ENCODE results near the gene PPM1M.

PPM1M gene

DNA sequence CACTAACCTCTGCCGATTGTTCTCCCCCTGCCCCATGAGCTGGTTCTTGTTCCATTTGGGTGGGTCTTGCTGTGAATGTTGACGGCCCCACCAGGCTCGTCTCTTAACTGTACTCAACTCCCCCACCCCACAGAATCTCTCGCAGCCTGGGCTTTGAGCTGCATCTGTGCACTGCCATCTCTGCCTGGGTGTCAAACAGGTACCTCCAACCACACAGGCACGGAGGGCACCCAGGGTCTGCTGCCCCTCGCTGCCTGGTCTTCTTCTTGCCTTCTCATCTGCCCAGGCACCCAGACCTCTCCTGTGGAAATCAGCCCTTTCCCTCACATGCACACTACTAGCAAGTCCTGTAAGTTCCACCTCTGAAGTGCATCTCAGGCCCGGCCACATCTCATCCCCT is 30.2 kb upstream of the PPM1M start:
- no peak for DNase-seq (ENCODE audit: low read depth in 1 of 2, low spot score in 1 of 2)

DNA sequence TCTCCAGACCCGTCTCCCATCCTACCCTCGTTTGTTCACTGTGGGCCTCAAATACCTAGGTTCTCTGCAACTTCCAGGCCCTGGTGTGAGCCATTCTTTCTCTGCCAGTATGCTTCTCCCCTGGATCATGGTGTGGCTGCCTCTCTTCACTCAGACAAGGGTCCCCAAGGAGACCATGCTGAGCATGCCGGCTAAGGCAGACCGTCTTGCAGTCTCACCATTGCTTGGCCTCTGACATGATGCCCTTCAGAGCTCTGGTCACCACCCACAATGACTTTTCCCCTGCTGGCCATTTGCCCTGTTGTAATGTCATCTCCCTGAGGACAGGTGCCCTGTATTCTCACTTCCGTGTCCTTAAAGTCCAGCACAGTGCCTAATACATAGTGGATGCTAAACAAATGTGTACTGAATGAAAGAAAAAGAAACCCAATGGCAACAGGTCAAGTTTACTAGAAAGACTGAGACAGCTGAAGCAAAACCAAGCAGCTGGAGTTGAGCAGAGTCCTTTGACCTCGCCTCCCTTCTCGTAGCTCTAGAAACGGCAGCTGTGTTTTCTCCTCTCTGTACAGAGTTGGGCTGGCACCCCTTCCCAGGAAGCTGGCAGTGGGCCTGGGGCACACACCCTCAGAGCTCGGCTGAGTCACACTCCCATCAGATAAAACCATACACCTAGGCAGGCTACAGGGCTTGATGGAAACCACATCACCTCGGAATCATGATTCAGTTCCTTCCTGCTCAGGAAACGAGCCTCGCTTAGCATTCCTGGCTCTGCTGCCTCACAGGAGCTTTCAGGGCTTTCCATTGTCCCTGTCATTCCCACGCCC is 28.8 kb upstream of the PPM1M start:
- DNase-seq (ENCODE audit: low read depth in 1 of 2, low spot score in 1 of 2), result peak; percentile 25 to 43

DNA sequence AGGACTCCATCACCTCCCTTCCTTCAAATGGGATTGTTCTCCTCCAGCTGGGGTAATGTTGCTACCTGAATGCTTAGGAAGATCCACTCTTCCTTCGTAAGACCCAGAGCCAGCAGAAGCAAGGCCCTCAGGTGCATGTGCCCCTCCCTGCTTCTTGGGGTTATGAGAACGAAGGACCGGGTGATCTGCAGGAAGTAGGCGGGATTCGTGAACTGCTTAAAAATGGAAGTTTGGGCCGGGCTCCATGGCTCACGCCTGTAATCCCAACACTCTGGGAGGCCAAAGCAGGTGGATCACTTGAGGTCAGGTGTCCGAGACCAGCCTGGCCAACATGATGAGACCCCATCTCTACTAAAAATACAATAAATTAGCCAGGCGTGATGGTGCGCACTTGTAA is 28.2 kb upstream of the PPM1M start:
- no peak for DNase-seq (ENCODE audit: low read depth in 1 of 2, low spot score in 1 of 2)

DNA sequence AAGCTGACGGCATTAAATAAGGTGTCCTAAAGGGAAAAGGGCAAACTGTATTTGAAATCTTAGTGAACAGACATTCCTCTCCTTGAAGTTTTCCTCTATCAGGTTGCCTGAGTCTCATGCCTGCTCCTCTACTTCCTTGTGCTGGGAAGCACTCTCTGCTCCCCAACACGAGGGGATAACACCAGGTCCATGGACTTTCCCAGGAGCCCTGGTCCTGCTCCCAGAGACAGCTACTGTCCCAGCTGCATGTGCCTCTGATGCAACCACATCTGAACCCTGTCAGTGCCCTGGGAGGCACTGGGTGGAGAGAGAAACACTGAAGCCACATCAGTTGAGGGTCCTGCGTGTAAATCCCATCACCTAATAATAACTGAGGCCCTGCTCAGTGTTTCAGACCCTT is 27.5 kb upstream of the PPM1M start:
- DNase-seq (ENCODE audit: low read depth in 1 of 2, low spot score in 1 of 2), result no peak

DNA sequence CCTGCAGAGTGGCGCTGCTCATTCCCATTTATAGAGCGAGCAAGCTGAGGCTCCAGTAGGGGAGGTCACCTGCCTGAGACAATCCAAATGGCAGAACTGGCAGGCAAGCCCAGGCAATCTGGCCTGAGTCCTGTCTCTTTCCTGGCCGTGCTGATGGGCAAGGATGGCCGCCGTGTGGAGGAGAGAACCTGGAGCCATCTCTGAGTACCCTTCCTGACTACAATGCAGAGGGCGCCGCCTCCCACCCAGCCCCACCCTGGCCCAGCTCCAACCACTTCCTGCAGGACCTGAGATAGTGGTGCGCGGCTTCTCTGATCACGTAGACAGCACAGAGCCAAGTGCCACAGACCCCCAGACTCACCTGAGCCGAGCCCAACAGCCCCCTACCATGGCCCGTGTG is 27.1 kb upstream of the PPM1M start:
- no peak for DNase-seq (ENCODE audit: low read depth in 1 of 2, low spot score in 1 of 2)

DNA sequence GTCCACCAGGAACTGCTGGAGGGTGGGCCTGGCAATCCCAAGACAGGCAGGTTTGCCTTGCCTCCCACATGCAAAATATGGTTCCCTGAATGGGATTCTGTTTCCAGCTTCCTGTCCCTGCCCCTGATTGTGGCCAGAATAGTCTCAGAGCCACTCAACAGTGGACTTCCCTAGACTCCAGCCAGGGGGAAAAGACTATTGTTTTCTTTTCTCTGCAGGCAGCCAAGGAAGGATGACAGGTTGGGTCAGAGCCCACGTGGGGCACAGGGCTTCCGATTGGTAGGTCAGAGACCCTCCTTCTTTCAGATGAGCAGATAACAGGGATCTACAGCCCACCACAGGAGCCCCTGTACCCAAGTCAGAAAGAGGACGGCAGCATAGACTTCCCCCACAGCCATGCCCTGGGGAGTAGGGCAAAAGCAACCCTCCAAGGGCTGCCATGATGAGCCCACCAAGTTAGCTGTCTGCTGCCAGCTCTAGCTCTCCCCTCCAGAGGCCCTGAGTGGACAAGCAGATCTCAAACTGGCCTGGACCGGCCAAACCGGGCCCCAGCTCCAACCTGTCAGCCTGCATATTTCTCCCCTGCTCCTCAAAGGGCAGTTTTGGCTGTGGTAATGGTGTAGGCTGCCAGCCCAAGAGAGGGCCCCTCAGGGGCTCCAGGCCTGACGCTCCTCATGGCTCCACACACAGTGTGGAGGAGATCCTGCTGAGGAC is 26.5 kb upstream of the PPM1M start:
- no peak for DNase-seq (ENCODE audit: low read depth in 1 of 2, low spot score in 1 of 2)

DNA sequence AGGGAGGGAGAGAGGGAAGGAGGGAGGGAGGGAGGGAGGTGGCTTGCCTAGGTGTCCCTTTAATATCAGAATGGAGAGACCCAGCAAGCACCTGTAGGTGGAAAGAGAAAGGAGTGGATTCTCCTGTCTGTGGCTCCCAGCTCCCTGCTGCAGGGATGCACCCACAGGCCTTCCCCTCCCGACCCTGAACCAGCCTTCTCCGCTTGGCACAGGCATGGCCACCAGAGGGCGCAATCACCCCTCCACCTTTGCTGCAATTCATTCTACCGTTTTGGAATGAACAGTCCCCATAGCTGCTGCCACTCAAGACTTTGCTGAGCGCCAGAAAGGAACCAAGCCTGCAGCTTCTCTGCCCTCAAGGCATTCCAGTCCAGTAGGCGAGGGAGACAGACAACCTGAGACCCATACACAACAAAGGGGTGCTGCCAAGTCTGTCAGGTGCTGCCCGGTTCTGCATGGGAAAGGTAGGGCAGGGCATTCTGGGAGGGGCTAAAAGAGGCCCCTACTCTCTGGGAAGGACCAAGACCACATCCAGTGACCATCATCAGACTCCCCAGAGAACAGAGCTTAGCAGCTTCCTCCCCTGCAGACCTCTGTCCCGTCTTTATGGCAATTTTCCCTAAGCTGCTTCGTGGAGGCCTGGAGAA is 25.1 kb upstream of the PPM1M start:
- peak; percentile 78 to 86 for DNase-seq (ENCODE audit: low read depth in 1 of 2, low spot score in 1 of 2)

DNA sequence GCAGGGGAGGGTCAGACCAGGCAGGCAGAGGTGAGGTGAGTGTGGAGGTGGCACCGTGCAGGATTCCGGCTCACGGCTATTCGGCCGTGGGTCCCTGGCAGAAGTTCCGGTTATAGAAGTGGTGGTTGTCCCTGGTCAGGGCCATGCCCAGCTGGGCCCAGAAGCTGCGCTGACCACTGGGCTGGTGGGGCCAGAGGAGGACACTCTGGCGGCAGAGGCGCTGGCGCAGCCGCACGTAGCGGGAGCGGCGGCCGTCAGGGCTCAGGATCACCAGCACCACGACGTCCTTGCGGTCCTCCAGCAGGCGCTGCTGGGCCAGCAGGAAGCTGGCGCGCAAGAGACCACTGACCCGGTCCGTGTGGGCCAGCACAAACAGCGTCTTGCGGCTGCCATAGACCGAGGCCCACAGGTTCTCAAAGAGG is 24.4 kb upstream of the PPM1M start:
- DNase-seq (ENCODE audit: low read depth in 1 of 2, low spot score in 1 of 2), result no peak

DNA sequence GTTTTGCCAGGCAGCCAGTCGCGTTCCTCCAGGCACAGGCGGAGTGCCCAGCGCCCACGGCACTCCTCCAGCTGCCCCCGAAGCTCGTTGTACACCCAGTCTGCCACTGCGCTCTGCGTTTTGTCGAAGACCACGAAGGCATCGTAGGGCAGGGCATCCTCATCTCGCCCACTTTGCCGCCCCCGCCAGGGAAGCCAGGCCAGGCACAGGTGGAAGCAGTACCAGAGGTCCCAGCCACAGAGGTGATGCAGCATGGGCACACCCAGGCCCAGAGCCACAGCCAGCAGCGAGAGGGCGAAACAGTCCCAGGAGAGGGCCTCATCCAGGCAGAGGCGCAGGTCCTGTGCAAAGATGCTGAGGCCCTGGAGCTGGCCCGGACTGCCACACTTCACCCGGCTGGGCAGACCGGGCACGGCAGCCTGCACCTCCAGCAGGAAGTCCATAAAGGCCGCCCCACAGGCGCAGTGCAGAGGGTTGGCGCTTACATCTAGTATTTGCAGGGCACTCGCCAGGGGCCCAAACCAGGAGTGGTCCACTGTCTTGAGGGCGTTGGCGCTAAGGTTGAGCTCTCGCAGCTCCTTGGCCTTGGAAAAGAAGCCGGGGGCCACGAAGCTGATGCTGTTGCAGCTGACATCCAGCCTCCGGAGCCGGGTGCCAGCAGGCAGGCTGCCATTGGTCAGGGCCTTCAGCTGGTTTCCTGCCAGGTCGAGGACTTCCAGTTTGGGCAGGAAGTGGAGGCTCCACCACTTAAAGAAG is 23.8 kb upstream of the PPM1M start:
- DNase-seq (ENCODE audit: low read depth in 1 of 2, low spot score in 1 of 2), result no peak

DNA sequence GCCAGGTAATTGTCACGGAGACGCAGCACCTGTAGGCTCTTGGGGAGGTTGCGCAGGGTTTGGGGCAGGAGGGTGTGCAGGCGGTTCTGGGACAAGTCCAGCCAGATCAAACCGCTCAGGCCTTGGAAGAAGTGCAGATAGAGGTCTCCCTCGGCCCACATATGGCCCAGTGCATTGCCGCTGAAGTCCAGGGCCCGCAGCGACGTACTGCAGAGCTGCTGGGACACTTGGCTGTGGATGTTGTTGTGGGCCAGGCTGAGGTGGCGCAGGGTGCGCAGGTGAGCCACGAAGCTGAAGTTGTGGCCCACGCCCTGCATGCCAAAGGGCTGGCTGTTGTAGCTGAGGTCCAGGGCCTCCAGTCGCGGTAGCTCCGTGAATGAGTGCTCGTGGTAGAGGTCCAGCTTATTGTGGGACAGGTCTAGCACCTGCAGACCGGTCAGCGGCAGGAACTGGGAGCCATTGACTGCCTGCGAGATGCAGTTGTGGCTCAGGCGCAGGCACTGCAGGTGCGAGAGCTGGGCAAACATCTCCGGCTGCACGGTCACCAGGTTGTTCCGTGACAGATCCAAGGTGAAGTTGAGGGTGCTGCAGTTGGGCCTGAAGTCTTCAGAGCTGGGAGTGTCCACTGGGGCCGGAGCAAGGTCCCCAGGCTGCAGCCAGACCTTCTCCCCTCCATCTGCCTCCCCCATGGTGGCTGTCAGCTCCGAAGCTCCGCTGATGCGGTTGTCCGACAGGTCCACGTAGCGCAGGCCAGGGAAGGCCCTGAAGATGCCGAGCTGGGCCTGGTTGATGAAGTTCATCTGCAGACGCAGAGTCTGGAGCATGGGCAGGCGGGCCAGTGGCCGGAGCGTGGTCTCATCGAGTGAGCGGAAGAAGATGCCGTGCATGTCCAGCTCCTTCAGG is 23.0 kb upstream of the PPM1M start:
- no peak for DNase-seq (ENCODE audit: low read depth in 1 of 2, low spot score in 1 of 2)

DNA sequence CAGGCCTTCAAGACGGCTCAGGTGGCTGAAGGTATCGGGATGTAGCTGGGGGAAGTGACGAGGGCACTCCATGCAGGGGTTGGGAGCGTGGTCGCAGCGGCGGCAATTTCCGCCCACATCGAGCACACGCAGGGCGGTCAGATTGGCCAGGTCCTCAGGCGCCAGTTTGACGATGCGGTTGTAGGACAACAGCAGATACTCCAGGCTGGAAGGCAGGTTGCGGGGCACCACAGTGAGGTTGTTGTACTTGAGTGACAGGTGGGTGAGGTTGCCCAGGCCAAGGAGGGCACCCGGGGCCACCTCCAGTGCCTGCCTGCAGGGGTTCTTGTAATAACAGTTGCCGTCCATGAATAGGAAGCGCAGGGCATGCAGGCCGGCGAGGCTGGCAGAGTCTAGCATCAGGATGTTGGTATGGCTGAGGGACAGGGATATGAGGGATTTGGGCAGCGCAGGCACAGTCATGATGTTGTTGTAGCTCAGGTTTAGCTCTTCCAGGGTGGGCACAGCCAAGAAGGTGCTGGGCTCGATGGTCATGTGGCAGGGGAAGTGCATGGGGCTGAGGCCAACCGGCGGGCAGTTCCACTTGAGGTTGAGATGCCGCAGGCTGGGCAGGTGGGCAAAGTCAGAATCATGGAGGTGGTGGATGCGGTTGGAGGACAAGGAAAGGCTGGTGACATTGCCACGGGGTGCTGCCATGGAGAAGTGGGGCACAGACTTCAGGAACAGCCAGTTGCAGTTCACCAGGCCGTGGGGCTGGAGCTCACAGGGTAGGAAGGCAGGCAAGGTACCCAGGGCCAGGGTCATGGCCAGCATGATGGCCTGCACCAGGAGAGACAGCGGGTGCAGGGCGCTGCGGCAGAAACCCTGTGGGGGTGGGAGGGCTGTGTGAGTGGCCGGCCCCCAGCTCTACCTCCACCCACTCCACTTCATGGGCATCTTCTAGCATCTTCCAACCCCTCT is 21.8 kb upstream of the PPM1M start:
- no peak for DNase-seq (ENCODE audit: low read depth in 1 of 2, low spot score in 1 of 2)

DNA sequence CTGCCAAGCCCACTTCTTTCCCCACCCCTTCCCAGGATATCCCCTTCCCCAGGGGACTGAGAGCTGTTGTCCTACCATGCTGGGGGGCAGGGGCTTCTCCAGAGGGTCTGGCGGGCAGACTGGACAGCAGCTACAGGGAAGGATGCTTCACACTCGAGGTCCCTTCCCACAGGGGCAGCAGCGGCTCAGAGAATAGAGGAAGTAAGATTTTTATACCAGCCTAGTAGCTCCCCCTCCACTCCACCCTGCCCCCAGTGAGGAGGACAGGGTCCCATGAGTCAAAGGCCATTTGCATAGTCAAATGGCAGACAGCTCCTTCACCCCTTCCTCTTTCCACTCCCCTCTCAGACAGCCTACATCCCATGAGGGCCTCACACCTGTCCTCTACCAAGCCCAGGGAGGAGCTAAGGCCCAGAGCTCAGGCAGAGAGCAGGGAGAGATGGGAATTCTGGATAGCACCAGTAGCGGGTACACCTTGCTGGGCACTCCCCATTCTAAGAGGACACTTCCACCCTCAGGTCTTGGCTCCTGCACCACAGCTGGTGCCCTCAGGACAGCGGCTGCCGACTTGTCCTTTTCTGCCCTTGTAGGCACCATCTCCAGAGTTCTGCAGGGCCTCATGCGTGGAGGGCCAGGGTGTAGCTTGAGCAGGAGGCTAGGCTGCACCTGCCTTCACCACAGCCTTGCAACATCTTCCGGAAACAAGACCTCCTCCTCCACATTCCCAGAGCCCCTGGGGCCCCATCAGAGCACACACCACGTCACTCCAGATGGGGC is 19.9 kb upstream of the PPM1M start, which contains the start of gene TLR9:
Gene TLR9, minus strand, starts transcription at position 194 of the 777 bp plus-strand sequence. Its CDS starts 116 bp downstream, at position 78.
- DNase-seq (ENCODE audit: low read depth in 1 of 2, low spot score in 1 of 2), result no peak

DNA sequence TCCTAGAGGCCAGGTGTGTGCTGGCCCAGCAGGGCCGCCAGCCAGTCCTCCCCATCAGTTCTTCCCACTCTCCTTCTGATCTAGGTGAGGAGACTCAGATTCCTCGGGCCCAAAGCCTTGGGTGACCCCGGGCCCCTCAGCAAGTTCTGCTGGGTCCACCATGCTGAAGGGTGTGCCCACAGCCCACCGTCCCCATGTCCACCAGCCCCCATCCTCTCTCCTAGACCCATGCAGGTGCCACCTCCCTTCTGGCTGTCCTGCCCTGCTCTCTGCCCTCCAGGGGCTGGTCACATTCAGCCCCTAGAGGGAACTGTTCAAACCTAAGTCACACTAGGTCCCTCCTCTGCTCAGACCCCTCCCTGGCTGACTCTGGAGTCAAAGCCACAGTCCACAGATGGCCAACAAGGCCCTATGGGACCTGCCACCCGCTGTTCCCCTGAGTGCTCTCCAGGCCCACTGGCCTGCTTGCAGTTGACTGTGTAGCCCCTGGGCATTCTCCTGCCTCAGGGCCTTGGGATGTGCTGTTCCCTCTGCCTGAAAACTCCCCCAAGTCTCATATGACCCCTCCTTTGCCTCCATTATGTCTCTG is 19.2 kb upstream of the PPM1M start:
- DNase-seq (ENCODE audit: low read depth in 1 of 2, low spot score in 1 of 2), result no peak

DNA sequence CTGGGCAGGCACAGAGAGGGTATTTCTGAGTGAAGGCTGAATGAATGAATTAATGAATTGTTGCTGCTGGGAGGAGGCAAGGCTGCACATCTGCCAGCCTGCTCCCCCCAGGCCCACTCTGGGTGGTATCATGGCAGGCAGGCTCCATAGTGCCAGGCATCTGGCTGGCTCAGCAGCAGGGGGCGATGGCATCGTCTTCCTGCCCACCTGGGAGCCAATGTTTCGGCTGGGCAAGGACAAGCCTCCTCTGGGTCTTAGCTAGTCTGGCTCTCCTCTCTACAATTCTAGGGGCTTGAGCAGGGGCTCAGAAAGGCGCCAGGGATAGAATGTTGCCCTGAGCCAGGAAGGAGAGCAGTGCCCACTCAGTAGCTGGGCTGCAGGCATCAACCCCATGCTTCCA is 18.4 kb upstream of the PPM1M start:
- DNase-seq (ENCODE audit: low read depth in 1 of 2, low spot score in 1 of 2), result no peak

DNA sequence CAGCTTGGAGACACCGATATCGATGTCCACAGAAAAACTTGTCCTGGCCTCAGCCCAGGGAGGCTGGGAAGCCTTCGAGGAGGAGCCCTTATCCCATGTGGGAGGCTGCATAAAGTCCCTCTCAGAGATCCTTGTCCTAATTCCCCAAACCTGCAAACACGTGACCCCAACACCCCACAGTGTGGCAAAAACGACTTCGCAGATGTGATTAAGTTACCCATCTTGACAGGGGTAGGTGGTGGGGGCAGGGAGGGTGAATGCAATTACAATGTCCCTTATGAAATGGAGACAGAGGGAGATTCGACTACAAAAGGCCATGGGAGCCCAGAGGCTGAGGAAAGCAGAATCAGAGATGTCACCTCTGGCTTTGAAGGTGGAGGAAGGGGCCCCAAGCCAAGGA is 17.8 kb upstream of the PPM1M start:
- no peak for DNase-seq (ENCODE audit: low read depth in 1 of 2, low spot score in 1 of 2)

DNA sequence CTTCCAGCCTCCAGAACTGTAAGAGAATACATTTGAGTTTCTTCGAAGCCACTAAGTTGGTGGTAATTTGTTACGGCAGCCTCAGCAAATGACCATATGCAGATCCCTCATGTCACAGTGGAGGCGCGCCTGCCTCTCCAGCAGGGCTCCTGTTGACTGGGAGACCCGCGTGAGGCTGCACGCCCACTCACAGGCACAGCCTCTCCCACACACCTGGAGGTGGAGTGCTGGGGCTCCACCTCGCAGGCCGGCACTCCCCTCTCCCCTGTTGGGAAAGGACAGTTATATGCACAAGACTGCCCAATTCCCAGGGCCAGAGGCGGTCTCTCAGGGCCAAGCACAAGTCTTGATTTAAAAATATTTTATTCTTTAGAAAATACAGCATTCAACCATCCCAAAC is 17.3 kb upstream of the PPM1M start:
- DNase-seq (ENCODE audit: low read depth in 1 of 2, low spot score in 1 of 2), result no peak

DNA sequence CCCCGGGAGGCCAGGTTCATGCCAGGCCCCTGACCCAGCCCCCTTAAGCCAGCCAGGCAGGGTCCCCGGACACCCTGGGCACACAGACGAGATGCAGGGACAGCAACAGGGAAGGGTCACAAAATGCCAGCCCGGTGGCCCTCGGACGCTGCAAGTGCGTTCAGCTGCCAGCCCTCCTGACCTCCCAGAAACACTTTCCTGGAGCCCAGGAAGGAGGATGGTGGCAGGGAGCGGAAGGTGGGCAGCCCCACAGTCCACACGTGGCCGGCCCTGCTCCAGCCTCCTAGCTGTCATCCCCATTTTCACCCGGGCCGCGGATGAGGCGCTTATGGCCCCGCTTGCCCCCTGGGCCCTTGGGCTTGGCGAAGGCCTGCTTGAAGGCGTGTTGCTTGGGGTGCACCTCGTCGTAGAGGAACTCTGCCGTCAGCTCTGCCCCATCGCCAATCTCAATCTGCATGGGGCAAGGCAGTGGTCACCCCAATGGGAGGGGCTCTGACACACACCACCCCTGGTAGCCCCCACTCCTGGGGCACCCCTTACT is 16.7 kb upstream of the PPM1M start:
- no peak for DNase-seq (ENCODE audit: low read depth in 1 of 2, low spot score in 1 of 2)

DNA sequence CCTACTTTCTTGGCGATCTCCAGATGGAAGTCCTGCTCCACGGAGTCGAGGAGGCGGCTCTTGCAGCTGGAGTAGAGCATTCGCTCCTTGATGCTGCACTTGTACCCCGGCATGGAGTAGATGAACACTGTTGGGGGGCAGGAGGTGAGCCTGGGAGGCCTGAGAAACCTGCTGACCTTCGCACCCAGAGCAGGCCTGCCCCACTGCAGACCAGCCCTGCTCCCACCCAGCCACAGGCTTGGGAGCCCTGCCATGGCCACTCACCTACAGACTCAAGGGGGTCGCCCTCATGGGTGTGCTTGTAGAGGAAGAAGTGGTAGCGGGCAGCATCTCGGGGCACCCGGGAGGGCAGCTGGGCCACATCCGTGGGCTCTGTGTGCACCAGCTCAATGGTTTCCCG is 15.9 kb upstream of the PPM1M start:
- no peak for DNase-seq (ENCODE audit: low read depth in 1 of 2, low spot score in 1 of 2)

Measured in stimulated activated CD4-positive, alpha-beta T cell treated with anti-CD3 and anti-CD28 coated beads, Interleukin-15, amount 100 ng/mL, for 1 hour (primary cell).